Measurements from ENCODE around the gene CNOT3.

Gene CNOT3

DNA sequence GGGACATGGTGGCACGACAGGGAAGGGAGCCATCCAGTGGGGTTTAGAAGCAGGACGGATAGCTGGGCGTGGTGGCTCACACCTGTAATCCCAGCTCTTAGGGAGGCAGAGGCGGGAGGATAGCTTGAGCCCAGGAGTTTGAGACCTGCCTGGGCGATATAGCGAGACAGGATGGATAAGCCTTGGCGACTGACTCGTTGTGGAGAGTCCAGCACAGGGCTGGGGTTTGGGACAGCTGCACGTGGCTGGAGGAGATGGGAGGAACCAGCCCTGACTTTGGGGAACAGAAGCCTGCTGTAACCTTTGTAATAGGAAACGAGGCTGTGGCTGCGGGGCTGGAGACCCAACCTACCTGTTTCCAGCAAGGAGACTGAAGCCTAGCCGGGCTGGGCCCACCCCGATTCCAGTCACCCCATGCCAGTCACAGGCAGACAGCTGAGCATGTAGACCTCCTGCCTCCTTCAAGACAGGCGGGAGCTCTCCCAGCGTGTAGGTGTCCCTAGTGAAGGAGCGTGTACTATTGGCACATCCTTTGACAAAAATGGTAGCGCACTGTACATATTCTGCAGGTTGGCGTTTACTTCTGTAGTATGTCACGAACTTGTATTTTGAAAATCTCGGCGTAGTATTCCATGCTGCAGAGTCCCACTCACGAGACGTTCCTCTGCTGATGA is 13.9 kb downstream of the CNOT3 start:
- ATAC-seq: no peak
- TF ChIP-seq ZFP30 (CRISPR knock-in tag; IDR thresholded peaks at IDR 0.05) (no peak), ZNF70 (CRISPR knock-in tag; IDR thresholded peaks at IDR 0.05) (no peak), TCF4 (CRISPR knock-in tag; IDR thresholded peaks at IDR 0.05; ENCODE audit: borderline replicate concordance) (no peak), PPARA (CRISPR knock-in tag; IDR thresholded peaks at IDR 0.05; ENCODE audit: borderline replicate concordance) (no peak), ZNF565 (CRISPR knock-in tag; conservative IDR thresholded peaks at IDR 0.05; ENCODE audit: low read depth) (no peak), ZFP3 (CRISPR knock-in tag; IDR thresholded peaks at IDR 0.05) (no peak), ISL1 (CRISPR knock-in tag; IDR thresholded peaks at IDR 0.05) (no peak), BACH2 (CRISPR knock-in tag; IDR thresholded peaks at IDR 0.05; ENCODE audit: borderline replicate concordance) (no peak)
- TF ChIP-seq, protein P1, sequence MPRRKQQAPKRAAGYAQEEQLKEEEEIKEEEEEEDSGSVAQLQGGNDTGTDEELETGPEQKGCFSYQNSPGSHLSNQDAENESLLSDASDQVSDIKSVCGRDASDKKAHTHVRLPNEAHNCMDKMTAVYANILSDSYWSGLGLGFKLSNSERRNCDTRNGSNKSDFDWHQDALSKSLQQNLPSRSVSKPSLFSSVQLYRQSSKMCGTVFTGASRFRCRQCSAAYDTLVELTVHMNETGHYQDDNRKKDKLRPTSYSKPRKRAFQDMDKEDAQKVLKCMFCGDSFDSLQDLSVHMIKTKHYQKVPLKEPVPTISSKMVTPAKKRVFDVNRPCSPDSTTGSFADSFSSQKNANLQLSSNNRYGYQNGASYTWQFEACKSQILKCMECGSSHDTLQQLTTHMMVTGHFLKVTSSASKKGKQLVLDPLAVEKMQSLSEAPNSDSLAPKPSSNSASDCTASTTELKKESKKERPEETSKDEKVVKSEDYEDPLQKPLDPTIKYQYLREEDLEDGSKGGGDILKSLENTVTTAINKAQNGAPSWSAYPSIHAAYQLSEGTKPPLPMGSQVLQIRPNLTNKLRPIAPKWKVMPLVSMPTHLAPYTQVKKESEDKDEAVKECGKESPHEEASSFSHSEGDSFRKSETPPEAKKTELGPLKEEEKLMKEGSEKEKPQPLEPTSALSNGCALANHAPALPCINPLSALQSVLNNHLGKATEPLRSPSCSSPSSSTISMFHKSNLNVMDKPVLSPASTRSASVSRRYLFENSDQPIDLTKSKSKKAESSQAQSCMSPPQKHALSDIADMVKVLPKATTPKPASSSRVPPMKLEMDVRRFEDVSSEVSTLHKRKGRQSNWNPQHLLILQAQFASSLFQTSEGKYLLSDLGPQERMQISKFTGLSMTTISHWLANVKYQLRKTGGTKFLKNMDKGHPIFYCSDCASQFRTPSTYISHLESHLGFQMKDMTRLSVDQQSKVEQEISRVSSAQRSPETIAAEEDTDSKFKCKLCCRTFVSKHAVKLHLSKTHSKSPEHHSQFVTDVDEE (CRISPR knock-in tag; IDR thresholded peaks at IDR 0.05): no peak
- TF ChIP-seq, protein P2, sequence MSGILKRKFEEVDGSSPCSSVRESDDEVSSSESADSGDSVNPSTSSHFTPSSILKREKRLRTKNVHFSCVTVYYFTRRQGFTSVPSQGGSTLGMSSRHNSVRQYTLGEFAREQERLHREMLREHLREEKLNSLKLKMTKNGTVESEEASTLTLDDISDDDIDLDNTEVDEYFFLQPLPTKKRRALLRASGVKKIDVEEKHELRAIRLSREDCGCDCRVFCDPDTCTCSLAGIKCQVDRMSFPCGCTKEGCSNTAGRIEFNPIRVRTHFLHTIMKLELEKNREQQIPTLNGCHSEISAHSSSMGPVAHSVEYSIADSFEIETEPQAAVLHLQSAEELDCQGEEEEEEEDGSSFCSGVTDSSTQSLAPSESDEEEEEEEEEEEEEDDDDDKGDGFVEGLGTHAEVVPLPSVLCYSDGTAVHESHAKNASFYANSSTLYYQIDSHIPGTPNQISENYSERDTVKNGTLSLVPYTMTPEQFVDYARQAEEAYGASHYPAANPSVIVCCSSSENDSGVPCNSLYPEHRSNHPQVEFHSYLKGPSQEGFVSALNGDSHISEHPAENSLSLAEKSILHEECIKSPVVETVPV (CRISPR knock-in tag; IDR thresholded peaks at IDR 0.05): no peak
- TF ChIP-seq, protein P3, sequence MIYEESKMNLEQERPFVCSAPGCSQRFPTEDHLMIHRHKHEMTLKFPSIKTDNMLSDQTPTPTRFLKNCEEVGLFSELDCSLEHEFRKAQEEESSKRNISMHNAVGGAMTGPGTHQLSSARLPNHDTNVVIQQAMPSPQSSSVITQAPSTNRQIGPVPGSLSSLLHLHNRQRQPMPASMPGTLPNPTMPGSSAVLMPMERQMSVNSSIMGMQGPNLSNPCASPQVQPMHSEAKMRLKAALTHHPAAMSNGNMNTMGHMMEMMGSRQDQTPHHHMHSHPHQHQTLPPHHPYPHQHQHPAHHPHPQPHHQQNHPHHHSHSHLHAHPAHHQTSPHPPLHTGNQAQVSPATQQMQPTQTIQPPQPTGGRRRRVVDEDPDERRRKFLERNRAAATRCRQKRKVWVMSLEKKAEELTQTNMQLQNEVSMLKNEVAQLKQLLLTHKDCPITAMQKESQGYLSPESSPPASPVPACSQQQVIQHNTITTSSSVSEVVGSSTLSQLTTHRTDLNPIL (CRISPR knock-in tag; IDR thresholded peaks at IDR 0.05; ENCODE audit: low read depth): no peak

DNA sequence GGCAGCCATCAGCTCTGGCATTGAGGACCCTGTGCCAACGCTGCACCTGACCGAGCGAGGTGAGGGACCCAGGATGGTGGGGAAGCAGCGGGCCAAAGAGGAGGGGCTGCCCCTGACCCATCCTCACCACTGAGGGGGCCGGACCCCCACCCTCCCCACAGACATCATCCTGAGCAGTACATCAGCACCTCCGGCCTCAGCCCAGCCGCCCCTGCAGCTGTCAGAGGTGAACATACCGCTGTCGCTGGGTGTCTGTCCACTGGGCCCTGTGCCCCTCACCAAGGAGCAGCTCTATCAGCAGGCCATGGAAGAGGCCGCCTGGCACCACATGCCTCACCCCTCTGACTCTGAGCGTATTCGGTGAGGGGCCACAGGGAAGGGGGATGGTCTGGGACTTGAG is 14.7 kb downstream of the CNOT3 start:
- TF ChIP-seq ARNTL (CRISPR knock-in tag; IDR thresholded peaks at IDR 0.05; ENCODE audit: borderline replicate concordance, low read depth) (no peak), ZNF70 (CRISPR knock-in tag; IDR thresholded peaks at IDR 0.05) (no peak), RARB (CRISPR knock-in tag; IDR thresholded peaks at IDR 0.05) (no peak)
- TF ChIP-seq, protein P1 (CRISPR knock-in tag; IDR thresholded peaks at IDR 0.05): no peak
- TF ChIP-seq, protein P4, sequence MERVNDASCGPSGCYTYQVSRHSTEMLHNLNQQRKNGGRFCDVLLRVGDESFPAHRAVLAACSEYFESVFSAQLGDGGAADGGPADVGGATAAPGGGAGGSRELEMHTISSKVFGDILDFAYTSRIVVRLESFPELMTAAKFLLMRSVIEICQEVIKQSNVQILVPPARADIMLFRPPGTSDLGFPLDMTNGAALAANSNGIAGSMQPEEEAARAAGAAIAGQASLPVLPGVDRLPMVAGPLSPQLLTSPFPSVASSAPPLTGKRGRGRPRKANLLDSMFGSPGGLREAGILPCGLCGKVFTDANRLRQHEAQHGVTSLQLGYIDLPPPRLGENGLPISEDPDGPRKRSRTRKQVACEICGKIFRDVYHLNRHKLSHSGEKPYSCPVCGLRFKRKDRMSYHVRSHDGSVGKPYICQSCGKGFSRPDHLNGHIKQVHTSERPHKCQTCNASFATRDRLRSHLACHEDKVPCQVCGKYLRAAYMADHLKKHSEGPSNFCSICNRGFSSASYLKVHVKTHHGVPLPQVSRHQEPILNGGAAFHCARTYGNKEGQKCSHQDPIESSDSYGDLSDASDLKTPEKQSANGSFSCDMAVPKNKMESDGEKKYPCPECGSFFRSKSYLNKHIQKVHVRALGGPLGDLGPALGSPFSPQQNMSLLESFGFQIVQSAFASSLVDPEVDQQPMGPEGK (CRISPR knock-in tag; IDR thresholded peaks at IDR 0.05; ENCODE audit: borderline replicate concordance): no peak
- ATAC-seq: no peak; the same call in 1 of the 3 replicates

DNA sequence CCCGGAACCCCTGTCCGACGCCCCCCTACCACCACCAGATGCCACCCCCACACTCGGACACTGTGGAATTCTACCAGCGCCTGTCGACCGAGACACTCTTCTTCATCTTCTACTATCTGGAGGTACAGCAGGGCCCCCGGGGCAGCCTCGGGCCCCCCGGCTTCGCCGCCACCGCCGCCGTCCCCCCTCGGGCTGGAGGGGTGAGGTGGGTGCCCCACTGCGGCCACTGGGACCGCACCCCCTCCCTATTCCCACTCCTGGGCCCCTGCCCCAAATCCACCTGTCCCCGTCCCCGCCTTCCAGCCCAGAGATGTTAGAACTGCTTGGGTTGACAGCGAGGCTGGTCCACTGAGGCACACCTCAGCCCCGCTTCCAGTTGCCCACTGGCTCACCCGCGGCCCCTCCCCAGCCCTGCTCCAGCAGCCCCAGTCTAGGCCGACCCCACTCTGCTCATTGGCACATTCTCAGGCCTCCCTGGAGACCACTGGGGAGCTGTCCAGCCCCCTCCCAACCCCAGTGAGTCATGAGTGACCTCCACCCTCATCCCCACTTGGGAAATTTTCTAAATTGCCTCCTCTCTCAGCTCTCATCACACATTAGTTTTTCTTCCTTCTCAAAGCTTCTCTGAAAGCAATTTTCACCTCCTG is 15.4 kb downstream of the CNOT3 start:
- TF ChIP-seq PPARA (CRISPR knock-in tag; IDR thresholded peaks at IDR 0.05; ENCODE audit: borderline replicate concordance): no peak
- TF ChIP-seq ZNF70 (CRISPR knock-in tag; IDR thresholded peaks at IDR 0.05): no peak
- no peak for TF ChIP-seq ZC3H10 (CRISPR knock-in tag; IDR thresholded peaks at IDR 0.05)
- no peak for TF ChIP-seq OSR1 (CRISPR knock-in tag; IDR thresholded peaks at IDR 0.05)
- no peak for TF ChIP-seq CSDC2 (CRISPR knock-in tag; IDR thresholded peaks at IDR 0.05)
- TF ChIP-seq ARNTL (CRISPR knock-in tag; IDR thresholded peaks at IDR 0.05; ENCODE audit: borderline replicate concordance, low read depth): no peak
- no peak for TF ChIP-seq ZFP3 (CRISPR knock-in tag; IDR thresholded peaks at IDR 0.05)
- TF ChIP-seq SNAI2 (CRISPR knock-in tag; IDR thresholded peaks at IDR 0.05): no peak
- TF ChIP-seq, protein P4 (CRISPR knock-in tag; IDR thresholded peaks at IDR 0.05; ENCODE audit: borderline replicate concordance): no peak
- no peak for TF ChIP-seq TCF4 (CRISPR knock-in tag; IDR thresholded peaks at IDR 0.05; ENCODE audit: borderline replicate concordance)
- TF ChIP-seq ZNF8 (CRISPR knock-in tag; IDR thresholded peaks at IDR 0.05): no peak
- TF ChIP-seq TOX (CRISPR knock-in tag; IDR thresholded peaks at IDR 0.05; ENCODE audit: borderline replicate concordance): no peak
- TF ChIP-seq, protein P2 (CRISPR knock-in tag; IDR thresholded peaks at IDR 0.05): no peak
- ATAC-seq: no peak

All from SK-N-SH treated with all-trans-retinoic acid at 6 μM for 48 hours (cell line).